Stimulated activated CD8-positive, alpha-beta memory T cell treated with anti-CD3 and anti-CD28 coated beads, Interleukin-4, amount 100 ng/mL, for 24 hours (primary cell): ENCODE data around the gene NUDT4B.
"Not testable (repeated sequence)": the region's sequence is repeated elsewhere in the genome, so short reads cannot be mapped to it uniquely, and the experiment has no call there.

Source experiments
- DNase-seq: peaks from one replicate; pipeline ENCODE4 v3.0.0-alpha.2; 2020; ENCODE audit warnings: low read depth

The NUDT4B gene

DNA sequence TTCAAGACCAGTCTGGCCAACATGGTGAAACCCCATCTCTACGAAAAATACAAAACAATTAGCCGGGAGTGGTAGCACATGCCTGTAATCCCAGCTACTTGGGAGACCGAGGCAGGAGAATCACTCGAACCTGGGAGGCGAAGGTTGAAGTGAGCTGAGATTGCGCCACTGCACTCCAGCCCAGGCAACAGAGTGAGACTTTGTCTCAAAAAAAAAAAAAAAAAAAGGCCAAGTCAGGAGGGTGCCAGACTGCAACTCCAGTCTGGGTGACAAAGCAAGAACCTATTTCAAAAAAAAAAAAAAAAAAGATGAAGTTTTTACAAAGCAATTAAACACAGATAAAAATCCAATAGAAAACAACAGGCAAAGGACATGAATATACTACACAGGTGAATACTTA is 9.9 kb upstream of the NUDT4B start:
- not testable (repeated sequence) for DNase-seq

DNA sequence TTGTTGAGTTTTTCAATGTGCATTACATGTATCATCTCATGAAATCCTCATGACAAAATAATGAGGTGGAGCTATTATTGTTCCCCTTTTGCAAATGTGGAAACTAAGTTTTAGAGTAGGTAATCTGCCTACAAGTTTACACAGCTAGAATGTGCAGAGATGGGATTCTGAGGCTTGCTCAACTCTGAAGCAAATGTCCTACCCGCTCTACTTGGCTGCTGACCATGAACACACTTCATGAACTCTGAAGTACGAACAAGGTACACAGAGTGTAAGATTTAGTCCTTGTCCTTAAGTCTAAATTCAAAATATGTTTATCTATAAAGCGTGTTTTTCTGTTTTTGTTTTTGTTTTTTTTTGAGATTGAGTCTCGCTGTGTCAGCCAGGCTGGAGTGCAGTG is 5.4 kb upstream of the NUDT4B start:
- DNase-seq, result not testable (repeated sequence)

DNA sequence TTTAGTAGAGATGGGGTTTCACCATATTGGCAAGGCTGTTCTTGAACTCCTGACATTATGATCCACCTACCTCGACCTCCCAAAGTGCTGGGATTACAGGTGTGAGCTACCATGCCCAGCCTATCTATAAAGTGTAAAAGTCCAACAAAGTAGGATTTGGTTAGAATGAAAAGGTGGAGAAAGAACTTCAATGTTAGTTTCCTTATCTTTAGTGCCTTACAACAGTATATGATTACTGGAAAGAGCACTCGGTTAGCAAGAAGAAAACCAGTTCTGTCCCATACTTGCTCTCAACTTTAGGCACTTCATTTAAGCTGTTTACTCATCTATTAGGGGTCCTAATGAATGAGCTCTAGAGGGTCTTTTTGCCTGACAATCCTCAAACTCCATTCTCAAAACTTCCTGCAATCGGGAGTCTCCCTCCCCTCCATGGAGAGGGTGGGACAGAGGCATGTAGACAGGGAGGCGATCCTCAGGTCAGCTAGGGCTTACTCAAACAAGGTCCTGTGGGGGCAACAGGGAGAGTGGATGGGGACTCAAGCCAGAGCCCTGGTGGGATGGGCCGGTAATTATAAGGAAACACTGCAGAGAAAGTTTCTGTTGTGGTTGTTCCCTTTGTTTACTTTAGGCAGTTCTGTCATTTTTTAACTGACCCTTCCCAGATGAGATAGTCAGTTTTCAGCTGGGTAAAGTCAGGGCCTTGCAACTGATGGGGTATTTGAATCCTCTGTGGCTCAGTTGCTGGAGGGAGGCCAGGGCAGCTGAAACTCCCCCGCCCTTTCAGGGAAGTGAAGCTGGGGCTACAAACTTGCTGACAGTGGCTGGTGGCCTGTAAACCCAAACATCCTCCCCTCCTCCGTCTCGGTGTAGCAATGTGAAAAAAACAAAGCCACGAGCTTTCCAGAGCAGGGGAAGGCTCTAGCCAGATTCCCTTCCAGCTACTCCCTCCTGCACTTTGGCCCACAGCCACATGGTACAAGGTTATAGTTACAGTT is 4.6 kb upstream of the NUDT4B start:
- DNase-seq, result not testable (repeated sequence)

DNA sequence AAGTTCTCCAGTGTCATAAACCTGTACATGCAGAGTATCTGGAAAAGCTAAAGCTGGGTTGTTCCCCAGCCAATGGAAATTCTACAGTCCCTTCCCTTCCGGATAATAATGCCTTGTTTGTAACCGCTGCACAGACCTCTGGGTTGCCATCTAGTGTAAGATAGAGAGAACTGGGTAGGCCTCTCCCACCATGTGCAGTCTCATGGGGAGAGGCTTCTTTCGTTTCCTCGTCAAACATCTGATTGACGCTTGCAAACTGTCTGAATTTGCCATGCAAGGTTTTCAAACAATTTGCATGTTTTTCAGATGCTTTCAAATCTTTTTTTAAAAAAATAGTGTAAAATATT is 734 bp downstream of the NUDT4B start:
- not testable (repeated sequence) for DNase-seq

DNA sequence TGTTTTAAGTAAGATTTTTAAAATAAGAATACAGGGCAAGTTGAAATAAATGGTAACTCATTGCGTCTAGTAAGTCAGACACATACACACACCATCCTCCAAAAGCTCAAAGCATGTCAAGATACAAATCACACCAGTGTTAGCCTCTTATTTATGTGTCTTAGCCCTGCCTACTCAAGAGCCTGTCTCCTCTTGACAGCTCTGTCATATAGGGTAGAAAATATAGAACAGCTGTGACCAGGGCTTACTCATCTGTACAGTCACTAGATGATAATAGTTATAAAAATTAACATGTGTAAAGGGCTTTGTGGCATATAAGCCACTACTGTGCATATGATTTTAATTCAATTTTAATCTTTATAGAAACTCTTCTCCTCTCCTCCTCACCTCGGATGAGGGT is 7.7 kb downstream of the NUDT4B start:
- DNase-seq, result not testable (repeated sequence)

DNA sequence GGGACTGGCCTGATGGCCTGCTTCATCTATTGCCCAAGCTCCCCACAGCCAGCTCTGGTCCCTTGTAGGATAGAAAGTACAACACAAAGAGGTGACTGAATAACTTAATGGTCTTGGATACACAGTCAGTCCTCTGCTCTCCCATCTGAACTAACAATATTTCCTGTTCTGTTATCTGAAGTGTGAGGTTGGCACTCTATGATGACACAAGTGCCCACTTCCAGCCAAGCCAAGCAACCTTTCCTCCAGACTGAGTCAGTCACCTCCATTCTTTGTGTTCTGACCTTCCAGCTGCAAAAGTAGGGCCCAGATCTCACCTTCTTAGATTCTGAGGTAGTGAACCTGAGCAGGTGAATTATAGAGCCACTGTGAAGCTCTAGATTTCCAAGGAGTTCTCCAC is 8.9 kb downstream of the NUDT4B start:
- DNase-seq, result not testable (repeated sequence)

DNA sequence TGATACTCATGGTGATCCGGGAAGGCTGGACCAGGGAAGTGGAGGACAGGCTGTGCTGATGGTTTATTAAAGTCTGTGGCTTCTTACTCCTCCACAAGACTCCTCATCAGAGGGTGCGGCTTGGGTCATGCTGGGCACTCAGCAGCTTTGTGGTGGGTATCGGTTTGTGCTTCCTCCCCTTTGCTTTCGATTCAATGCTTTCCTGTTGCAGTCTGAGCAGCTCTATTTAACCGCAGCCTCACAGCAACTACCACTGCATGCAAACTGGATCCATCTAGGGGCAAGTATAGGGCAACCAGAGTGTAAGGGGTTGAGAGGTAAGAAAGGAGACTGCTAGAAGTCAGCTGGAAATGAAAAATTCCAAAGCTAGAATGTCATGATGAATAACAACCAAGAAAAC is 9.8 kb downstream of the NUDT4B start:
- DNase-seq, result not testable (repeated sequence)

DNA sequence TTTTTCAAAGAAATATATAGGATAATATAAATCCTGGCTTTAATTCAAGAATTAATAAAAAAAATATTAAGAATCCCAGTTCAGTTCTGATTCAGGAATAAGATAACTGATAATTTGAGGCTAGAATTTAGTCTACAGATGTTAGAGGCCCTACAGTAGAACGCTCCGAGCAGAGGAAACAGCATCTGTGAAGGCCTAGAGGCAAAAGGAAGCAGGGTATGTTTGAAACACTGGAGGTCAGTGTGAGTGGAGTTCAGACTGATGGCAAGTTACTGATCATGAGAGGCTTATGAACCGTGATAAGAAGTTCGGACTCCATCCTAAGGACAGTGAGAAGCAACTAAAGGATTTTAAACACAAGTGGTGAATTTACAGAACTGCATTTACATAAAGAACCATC is 10.4 kb downstream of the NUDT4B start:
- DNase-seq, result not testable (repeated sequence)

DNA sequence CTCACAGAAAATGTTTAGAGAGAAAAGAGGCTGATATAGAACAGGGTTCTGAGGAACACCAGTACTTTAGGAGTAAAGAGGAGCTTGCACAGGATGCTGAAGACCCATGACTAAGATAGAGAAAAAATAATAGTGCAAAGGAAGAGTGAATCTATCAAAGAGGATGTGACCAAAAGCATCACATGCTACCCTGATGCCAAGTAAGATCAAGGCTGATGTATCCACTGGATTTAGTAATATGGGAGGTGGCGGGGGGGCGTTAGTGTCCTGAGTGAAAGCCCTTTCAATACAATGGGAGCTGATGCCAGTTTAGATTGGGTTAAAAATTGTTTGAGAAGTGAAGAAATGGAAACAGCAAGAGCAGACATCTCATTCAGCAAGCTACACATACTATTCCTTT is 11.2 kb downstream of the NUDT4B start:
- peak; percentile 2 for DNase-seq

DNA sequence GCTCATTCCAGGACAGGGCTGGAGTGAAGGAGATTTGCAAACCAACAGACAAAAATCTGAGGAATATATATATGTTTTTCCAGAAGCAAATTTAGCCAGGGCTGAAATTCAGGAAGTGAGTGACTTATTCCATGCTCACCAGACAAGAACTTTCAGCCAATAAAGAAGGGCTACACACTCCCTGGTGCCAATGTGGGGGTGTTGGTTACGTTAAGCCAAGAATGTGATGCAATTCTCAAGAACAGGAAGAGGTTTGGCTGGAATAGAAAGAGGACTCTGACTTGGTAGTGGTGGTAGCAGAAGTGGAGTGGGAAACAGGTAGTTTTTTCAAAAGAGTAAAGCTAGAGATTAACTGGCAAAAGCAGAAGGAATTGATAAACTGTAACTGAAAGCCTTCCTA is 11.6 kb downstream of the NUDT4B start:
- DNase-seq, result not testable (repeated sequence)

DNA sequence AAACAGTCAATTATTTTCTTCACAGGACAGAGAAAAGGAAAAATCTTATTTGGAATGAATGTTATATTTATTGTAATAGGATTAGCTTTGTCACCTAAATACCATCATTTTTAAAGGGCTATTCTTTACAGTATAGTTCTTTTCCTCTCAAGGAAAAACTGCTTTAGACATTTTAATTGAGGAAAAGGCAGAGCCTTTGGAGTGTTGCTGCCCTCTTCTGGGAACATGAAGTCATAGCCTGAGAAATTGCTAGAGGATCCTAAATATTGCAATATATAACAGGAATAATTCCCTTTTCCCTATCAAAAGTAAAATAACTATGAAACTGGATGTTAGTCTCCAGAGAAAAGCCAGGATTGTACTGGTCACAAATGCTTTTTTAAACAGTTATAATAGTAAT is 12.8 kb downstream of the NUDT4B start:
- not testable (repeated sequence) for DNase-seq

DNA sequence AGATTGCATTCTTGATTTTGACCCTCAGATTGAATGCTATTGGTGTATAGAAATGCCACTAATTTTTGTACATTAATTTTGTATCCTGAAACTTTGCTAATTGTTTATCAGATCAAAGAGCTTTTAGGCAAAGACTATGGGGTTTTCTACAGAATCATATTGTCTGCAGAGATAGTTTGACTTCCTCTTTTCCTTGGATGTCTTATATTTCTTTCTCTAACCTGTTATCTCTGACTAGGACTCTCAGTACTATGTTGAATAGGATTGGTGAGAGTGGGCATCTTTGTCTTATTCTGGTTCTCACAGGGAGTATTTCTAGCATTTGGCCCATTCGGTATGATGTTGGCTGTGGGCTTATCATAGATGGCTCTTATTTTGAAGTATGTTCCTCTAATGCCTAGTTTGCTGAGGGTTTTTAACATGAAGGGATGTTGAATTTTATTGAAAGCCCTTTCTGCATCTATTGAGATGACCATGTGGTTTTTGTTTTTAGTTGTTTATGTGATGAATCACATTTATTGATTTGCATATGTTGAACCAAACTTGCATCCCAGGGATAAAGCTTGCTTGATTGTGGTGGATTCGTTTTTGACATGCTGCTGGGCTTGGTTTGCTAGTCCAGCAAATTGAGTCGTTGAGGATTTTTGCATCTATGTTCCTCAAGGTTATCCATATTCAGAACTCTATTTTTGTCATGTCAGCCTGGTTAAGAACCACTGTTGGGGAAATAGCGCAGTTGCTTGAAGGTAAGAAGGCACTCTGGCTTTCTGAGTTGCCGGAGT is 16.9 kb downstream of the NUDT4B start:
- not testable (repeated sequence) for DNase-seq

DNA sequence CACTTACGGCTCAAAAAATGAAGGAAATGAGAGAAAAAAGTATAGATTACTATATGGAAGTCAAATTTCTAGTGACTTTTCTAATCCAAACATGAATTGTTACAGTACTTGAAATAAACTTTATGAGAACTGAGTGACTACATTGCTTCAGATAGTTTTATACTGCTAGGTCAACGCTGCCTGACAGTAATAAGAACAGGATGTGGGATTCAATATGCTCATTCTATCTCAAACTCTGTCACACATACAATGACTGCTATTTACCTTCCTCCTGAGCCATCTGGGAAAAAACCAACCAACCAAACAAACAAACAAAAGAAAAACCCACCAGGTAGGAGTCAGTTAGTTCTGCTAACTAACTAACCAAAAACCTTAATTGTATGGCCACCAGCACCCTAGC is 20.0 kb downstream of the NUDT4B start:
- not testable (repeated sequence) for DNase-seq

DNA sequence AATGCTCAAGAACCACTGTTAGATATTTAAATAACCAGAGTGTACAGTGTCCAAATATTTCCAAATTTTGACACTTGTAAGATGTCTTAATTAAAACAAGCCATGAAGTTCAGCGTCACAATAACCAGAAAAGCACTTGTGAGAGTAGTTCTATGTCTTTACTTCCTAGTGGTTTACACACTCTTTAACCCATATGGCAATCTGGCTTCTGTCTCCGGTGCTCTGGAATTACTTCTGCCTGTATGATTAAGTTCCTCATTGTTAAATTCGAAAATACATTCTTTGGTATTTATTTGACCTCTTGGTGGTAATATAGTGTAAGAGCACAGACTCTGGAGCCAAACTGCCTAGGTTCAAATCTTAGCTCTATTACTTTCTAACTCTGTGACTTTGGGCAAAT is 20.9 kb downstream of the NUDT4B start:
- not testable (repeated sequence) for DNase-seq

DNA sequence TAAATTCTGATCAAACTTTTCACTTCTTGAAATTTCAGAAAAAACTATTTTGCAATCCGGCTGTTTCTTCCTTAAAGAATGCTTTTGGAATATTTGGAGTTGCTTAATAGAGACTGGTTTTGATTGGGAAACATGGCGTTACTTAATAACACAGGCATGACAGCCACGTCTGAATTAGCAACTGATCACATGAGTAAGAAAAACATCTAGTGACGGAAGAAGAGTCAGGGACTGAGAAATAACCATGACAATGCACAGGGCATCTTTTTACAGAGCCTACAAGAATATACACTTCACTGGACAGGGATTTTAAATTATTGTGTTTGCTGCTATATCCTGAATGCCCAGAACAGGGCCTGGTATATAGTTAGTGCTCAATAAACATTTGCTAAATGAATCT is 25.1 kb downstream of the NUDT4B start:
- DNase-seq, result not testable (repeated sequence)

DNA sequence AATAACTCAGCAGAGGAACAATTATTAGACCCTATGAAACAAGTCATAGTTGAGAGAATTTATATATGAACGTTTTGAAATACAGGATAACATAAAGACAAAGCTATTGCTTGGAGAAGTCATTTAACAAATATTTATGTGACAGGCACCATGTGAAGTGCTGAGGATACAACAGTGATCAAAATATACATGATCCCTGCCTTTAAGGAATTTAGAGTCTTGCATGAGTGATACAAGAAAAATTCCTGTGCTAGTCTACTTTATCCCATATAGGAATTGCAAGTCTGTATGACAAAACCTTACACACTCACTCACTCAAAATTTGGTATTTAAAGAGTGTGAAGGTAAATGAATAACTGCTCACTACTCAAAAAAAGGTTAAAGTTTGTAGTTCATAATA is 25.5 kb downstream of the NUDT4B start:
- DNase-seq, result not testable (repeated sequence)

DNA sequence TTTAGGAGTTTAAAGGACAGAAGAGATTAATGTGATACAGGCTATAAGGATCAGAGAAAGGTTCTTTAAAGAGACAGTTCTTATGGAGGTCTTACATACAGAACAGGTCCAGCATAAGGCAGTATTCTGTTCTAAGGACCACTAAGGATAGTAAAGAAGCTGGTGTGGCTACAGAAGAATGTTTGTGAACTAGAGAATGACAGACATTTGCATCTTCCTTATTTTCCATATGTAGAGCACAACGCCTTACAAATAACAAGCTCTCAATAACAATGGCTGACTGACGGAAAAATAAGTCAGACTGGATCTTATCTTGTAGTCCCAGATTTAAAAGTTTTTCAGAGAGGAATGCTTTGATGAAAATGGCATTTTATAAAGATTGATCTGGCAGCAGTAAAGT is 26.7 kb downstream of the NUDT4B start:
- DNase-seq, result not testable (repeated sequence)

DNA sequence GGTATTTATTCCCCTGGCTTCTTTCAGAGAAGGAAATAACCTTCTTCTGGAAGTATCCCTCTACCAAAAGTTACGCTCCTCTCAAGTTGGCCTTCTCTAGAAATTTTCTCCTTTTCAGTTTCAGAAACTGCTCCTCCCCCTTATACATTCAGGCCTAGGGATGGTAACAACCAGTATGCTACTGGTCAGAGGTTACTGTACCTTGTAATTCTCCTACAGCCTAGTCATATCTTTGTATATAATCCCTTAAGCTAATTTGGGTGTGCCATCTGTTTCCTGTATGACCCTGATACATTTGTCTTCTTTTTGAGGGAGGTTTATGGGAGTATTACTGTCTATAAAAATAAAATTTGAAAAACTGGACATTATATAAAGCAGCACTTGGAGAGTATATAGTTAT is 29.1 kb downstream of the NUDT4B start:
- not testable (repeated sequence) for DNase-seq

DNA sequence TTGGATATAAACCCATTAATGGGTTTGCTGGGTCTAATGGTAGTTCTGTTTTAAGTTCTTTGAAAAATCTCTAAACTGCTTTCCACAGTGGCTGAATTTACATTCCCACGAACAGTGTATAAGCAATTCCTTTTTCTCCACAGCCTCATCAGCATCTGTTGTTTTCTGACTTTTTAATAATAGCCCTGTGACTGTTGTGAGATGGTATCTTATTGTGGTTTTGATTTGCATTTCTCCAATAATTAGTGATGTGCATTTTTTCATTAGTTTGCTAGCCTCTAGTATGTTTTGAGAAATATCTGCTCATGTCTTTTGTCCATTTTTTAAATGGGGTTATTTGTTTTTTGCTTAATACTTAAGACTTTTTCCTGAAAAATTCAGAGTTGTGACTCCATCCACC is 31.8 kb downstream of the NUDT4B start:
- not testable (repeated sequence) for DNase-seq

DNA sequence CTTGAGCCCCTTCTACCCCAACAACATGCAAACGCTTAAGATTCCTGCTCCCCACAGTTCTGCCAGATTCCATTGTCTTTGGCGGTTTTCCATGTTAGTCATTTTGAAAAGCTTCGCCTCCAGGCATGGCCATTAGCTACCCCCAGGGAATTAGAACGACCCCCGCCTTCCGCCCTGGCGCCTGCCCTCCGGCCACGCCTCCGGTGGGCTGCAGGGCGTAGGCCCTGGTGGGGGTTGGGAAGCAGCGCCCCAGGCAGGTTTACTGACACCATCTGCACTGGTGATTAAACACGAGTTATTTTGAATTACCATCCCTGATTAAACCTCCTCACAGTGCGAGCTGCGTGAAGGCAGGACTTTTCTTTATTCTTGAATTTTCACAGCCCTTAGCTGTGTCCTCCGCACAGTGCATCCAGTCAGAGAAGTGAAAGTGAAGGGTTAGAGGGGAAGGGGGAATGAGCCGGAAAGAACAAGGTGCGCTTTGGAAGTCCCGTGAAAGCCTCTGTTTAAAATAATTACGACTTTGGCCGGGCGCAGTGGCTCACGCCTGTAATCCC is 43.0 kb downstream of the NUDT4B start:
- DNase-seq, result not testable (repeated sequence)

DNA sequence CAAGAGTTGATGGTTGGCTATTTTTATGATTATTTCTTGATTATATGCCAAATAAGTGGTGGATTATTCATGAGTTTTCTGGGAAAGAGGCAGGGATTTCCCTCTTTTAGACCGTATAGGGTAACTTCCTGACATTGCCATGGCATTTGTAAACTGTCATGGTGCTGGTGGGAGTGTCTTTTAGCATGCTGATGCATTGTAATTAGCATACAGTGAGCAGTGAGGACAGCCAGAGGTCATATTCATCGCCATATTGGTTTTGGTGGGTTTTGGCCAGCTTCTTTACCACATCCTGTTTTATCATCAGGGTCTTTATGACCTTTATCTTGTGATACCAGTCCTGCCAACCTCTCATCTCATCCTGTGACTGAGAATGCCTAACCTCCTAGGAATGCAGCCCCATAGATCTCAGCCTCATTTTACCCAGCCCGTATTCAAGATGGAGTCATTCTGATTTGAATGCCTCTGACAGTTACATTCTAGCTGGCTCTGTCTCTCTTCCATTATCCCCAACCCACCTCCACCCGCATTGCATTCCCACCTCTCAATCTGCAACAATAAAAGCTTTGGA is 45.3 kb downstream of the NUDT4B start:
- not testable (repeated sequence) for DNase-seq
